AG04449 (cell line): ENCODE data around the gene PLBD1.

Experiments
- CTCF ChIA-PET: fragments of 350-600 bp; formaldehyde crosslinking; extraction: SDS; loops from one replicate; lab custom pipeline; 2021; ENCODE audit warnings: antibody characterized with exemption; lab: Yijun Ruan, JAX
- POLR2A ChIA-PET: fragments of 400-600, 350-600 bp; formaldehyde crosslinking; extraction: SDS; loops from one replicate; lab custom pipeline; 2020; ENCODE audit warnings: antibody characterized with exemption, inconsistent platforms; lab: Yijun Ruan, JAX
- DNase-seq: peaks from one replicate; pipeline ENCODE4 v3.0.0-alpha.2; 2010; ENCODE audit warnings: low read depth, low spot score
- H3K4me3 ChIP-seq: 2 replicates; pipeline ENCODE4 v1.5.1; 2011; ENCODE audit warnings: low read depth, mild to moderate bottlenecking, control low read depth, low read length
- TF ChIP-seq, protein P1 (sequence below): IDR thresholded peaks from one replicate; pipeline ENCODE4 v1.5.1; 2011; ENCODE audit warnings: mild to moderate bottlenecking, moderate library complexity, low read length, control low read depth, inconsistent platforms; ENCODE audit not compliant: insufficient read depth; ENCODE audit errors: missing control alignments

PLBD1 gene

DNA sequence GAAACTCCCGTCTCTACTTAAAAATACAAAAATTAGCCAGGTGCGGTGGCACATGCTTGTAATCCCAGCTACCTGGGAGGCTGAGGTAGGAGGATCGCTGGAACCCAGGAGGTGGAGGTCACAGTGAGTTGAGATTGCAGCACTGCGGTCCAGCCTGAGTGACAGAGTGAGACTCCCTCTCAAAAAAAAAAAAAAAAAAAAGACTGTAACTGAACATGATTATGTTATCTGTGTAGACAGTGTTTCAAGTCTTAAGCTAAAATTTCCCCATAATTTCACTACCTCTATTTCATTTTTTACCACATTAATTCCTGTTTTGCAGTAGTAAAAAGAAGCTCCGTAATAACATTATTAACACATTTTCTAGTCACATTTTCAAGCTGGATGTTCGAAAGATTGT is 5.4 kb downstream of the PLBD1 start:
- CTCF ChIA-PET, result no interaction called here

DNA sequence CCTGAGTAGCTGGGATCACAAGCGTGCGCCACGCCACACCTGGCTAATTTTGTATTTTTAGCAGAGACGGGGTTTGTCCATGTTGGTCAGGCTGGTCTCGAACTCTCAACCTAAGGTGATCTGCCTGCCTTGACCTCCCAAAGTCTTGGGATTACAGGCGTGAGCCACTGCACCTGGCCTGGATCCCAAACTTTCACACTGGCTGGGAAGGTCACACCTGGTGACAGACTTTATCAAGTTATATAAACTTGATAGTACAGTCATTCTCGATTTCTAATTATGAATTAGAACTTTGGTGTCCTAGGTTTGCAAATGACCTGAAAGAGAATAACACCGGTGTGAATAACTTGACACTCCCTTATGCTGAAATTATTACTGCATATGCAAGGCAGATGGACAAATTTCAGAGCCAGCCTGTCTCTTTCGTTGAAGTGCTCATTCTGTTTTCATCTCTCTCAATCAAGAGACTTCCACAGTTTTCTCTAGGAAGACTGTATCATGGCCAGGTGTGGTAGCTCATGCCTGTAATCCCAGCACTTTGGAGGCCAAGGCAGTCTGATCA is 5.9 kb downstream of the PLBD1 start:
- DNase-seq, result no peak
- ChIA-PET CTCF (no interaction called here), POLR2A (no interaction called here)
- TF ChIP-seq, protein P1, sequence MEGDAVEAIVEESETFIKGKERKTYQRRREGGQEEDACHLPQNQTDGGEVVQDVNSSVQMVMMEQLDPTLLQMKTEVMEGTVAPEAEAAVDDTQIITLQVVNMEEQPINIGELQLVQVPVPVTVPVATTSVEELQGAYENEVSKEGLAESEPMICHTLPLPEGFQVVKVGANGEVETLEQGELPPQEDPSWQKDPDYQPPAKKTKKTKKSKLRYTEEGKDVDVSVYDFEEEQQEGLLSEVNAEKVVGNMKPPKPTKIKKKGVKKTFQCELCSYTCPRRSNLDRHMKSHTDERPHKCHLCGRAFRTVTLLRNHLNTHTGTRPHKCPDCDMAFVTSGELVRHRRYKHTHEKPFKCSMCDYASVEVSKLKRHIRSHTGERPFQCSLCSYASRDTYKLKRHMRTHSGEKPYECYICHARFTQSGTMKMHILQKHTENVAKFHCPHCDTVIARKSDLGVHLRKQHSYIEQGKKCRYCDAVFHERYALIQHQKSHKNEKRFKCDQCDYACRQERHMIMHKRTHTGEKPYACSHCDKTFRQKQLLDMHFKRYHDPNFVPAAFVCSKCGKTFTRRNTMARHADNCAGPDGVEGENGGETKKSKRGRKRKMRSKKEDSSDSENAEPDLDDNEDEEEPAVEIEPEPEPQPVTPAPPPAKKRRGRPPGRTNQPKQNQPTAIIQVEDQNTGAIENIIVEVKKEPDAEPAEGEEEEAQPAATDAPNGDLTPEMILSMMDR, result no peak
- H3K4me3 ChIP-seq, result no peak overlapping the region

More for the DNA sequence above, 5.4 kb downstream of the PLBD1 start:
- H3K4me3 ChIP-seq, result no peak overlapping the region
- TF ChIP-seq, protein P1, result no peak
- DNase-seq, result no peak
- POLR2A ChIA-PET, result no interaction called here

DNA sequence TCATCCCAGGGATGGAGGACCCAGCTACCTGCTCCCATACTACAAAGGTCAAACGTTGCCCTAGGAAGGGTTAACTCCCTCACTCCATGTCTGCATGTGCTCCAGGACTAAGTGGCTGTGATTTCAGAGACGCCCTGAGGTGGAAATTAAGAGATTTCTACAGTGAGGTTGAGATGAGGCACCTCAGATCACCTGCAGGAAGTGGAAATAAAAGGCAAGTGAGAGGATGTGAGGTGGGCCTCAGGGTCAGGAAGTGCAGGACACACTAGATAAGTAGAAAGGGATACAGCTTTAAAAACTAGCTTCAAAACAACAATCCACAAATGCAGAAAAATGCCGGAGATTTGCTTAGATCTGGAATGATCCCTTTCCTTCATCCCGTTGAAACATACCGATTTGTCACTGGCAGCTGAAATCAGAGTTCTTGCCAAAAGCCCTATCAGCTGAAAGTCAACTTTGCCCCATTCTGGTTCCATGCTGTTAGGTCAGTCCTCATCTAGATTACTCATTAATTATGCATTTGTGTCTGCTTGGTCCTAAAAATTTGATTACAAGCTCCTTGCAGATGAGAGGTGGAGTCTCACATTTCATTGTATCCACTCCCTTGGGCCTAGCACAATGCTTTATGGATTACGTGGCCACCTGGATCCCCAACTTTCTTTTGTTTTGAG is 6.6 kb downstream of the PLBD1 start:
- CTCF ChIA-PET, result no interaction called here
- TF ChIP-seq, protein P1, result no peak
- DNase-seq, result no peak
- H3K4me3 ChIP-seq, result no peak overlapping the region
- POLR2A ChIA-PET, result no interaction called here

DNA sequence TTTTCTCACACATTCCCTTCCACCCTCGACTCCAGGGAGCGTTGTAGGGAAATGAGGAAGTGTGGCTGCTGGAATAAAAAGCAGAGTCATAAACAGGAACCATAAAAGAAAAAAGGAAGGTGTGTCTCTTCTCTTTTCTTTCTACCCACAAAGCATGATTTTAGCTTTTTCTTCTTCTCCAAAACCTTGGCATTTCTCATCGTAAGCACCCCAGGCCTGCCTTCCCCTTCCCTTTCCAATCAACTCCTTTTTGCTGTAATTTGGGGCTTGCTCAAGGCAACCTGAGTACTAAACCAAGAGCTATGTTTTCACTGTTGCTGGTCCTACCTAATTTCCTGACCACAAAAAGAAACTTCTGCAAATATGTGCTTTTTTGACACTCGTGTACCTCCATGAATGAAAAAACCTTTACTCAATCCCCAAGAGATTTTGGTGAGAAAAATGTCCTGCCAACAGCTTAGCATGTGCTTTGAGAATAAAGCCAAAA is 9.2 kb downstream of the PLBD1 start:
- ChIA-PET POLR2A (no interaction called here), CTCF (no interaction called here)
- TF ChIP-seq, protein P1, result no peak
- no peak overlapping the region for H3K4me3 ChIP-seq
- no peak for DNase-seq

DNA sequence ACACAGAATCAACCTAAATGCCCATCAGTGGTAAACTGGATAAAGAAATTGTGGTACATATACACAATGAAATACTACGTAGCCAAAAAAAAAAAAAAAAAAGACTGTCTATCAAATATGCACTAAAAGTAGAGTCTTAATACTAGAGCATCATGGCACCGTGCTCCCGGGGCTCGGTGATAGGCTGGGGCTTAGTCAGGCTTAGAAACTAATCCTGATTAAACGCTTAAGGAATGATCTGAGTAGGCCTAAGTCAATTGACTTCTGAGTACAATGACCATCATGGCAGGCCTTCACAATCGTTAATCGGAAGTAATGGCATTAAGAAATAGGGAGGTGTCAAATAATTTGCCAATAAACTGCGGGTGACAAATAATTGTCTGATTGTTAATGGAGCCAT is 9.7 kb downstream of the PLBD1 start:
- DNase-seq, result no peak
- TF ChIP-seq, protein P1, result no peak
- ChIA-PET POLR2A (no interaction called here), CTCF (no interaction called here)
- H3K4me3 ChIP-seq, result no peak overlapping the region

DNA sequence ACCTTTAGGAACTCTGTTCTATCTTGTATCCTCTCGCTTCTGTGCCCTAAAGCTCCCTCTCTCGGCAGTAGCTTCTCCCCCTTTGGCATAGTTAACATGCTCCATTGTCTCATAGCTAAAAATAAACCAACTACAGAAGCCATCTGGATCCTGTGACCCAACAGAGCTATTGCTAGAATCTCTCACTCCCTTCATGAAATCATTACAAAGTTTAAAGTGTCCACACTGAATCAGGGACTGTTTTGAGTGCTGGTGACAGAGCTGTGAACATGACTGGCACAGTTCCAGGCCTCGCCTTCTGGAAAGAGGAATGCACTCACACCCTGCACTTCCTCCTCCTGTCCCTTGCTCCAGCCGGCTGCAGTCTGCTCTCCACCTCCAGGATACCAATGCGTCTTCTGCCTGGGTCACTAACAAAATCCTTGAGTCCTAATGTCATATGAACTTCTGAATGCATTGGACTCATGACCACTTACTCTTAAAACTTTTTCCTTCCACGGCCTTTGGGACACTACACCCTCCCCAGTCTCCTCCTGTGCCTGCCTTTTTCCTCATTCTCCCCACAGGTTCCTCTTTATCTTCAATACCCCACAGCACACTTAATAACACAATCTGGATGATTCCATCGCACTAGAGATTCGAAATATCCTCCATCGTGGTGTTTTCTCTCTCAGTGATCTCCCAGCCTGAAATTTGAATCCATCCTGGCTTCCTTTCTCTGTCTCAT is 13.2 kb downstream of the PLBD1 start:
- no peak overlapping the region for H3K4me3 ChIP-seq
- DNase-seq, result no peak
- ChIA-PET POLR2A (no interaction called here), CTCF (no interaction called here)
- TF ChIP-seq, protein P1, result no peak
